Activated T-cell treated with anti-CD3 and anti-CD28 coated beads for 4 hours (primary cell): Measurements from ENCODE around the gene DLK1.

Source experiments
- DNase-seq: peaks from one replicate; pipeline ENCODE4 v3.0.0-alpha.2; 2020

Gene DLK1

GRCh38 chr14:100694579-100695422 is 31.9 kb upstream of the DLK1 start:
- no peak for DNase-seq

- no peak for DNase-seq
Observed at GRCh38 chr14:100695423-100695738, 31.3 kb upstream of the DLK1 start.

DNA sequence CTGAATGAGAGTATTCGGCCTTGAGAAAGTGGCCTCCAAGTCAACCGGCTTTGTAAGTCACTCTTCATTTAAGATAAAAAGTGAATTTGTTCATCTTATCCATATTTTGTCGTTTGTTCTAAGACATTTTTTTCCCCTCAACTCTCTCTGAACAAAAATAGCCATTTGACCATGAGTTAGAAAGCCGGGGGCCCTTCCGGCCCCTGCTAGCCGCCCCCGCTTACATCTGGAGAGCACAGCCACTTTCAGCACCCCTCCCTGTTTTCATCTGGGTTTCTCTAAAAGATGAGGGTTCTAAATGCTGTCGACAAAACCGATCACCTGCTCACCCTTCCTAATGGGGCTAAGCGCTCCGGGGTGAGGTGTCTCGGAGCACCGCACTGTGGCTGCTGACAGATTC is 30.7 kb upstream of the DLK1 start:
- DNase-seq, result no peak

DNA sequence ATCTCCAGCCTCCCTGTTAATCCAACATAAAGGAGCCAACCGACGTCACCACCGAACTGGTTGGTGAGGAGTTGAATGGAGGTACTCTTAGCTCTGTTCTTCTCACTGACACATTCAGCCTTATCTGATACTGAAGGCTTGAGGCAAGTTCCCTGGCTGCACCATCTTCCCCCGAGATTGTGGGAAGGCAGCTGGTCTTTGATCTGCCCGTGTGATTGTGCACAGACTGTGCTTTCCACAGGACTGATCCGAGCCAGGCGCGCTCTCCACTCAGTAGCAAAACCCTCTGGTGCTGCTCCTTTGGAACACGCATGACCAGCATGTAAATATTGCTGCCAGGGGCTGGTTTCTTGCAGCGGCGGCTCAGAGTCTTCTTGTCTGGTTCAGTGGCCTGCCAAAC is 30.1 kb upstream of the DLK1 start:
- DNase-seq, result no peak

- no peak for DNase-seq
Observed at GRCh38 chr14:100698066-100698465, 28.6 kb upstream of the DLK1 start.

DNA sequence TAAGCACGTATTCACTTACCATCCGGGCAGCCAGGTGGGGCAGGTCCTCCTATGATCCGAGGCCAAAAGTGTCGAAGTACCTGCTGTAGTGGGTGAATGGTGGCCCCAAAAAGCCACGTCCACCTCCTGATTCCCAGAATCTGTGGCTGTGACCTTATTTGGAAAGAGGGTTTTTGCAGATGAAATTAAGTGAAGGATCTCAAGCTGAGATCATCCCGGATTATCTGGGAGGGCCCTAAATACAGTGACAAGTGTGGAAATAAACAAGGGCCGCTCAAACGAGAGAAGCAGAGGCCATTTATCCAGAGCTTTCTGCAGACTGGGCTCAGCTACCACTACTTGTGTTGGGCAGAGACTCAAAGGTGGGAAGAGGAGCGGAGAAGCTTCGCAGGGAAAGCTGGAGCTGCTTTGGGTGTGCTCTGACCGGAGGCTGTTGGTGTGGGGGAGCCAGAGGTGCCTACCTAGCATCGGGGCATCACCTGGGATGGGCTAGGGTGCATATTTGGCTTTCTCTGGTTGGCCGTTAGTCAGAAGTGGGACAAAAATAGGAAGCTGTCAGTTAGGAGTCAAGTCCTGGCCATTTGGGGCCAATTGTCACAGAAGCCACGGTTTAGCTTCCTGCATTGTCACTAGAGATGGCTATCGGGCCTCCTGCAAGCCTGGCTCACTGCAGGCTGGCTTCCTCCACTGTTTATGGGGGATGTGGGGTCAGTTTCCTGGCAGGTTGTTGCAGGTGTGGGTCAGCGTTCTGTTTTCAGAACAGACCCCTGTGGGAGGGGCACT is 27.8 kb upstream of the DLK1 start:
- no peak for DNase-seq

DNA sequence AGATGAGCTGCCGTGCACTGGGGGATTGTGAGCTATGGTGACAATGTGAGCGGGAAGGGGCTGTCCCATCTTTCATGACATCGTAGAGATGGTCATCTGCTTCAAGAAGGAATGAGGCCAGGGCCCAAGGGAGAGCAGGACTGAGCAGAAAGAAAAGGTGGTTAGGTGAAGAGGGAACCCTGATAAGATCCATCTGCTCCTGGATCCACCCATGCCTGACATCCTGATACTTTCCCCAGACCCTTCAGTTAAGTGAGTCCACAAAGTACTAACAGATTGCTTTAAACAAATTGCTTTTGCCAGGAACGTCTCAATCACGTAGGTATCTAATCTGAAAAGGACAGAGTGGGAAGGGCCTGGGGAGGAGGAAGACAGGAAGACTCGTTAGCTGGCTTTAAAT is 25.4 kb upstream of the DLK1 start:
- DNase-seq, result no peak

DNA sequence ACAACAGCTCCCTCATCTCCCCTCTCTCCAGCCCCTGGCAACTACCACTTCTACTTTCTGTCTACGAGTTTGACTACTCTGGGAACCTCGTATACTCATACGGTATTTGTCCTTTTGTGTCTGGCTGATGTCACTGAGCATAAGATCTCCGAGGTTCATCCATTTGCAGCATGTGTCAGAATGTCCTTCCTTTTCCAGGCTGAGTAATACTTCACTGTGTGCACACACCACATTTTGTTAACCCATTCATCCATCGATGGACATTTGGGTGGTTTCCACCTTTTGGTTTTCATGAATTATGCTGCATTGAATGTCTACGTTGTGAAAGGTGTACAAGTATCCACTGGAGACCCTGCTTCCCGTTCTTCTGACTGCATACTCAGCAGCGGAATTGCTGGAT is 24.1 kb upstream of the DLK1 start:
- DNase-seq, result no peak

GRCh38 chr14:100703386-100704220 is 23.1 kb upstream of the DLK1 start:
- no peak for DNase-seq

GRCh38 chr14:100706200-100706599 is 20.5 kb upstream of the DLK1 start:
- no peak for DNase-seq

DNA sequence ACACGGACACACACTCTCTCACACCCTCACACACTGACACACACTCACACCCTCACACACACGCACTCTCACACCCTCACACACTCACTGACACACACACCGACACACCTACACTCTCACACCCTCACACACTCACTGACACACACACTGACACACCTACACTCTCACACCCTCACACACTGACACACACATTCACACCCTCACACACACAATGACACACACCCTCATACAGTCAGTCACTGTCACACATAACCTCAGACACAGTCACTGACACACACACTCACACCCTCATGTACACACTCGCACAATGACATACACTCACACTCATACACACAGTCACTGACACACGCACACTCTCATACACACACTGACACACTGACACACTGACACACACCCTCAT is 19.8 kb upstream of the DLK1 start:
- no peak for DNase-seq

DNA sequence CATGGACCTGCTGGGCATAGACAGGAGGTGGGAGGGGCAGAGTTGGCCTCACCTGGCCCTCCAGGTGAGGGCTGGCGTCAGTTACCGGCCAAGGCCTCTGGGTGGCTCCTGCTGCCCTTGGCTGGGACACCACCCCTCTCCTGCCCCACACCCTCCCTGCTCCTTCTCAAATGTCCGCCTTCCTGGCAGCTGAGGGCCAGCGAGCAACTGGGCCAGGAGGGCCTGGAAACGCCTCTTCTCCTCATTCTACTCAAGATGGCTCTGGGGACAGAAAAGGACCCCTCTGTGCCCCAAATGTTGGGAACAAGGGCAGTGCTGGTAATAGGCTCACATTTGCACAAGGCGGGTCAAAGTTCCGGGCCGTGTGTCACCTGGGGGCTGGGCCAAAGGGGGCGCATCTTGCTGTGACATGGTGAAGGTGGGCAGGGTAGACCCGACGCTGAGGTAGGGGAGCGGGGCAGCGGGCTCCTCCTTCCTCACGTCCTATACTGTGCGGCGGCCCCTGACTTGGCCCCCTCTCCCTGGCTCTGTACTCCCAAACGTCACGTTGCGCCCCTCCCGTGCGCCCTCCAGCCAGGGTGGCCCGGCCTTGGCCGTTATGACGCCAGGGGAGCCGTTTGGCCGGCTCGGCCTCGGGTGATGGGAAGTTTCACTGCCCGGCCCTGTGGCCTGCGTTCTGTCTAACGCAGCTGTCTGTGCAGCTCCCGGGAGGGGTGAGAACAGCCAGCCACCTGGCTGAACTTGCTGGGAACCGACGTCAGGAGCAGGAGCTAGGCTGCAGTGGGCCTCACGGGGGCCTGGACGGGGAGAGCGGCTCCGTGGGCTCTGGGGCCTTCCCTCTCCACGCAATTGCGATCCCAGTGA is 18.0 kb upstream of the DLK1 start:
- no peak for DNase-seq

DNA sequence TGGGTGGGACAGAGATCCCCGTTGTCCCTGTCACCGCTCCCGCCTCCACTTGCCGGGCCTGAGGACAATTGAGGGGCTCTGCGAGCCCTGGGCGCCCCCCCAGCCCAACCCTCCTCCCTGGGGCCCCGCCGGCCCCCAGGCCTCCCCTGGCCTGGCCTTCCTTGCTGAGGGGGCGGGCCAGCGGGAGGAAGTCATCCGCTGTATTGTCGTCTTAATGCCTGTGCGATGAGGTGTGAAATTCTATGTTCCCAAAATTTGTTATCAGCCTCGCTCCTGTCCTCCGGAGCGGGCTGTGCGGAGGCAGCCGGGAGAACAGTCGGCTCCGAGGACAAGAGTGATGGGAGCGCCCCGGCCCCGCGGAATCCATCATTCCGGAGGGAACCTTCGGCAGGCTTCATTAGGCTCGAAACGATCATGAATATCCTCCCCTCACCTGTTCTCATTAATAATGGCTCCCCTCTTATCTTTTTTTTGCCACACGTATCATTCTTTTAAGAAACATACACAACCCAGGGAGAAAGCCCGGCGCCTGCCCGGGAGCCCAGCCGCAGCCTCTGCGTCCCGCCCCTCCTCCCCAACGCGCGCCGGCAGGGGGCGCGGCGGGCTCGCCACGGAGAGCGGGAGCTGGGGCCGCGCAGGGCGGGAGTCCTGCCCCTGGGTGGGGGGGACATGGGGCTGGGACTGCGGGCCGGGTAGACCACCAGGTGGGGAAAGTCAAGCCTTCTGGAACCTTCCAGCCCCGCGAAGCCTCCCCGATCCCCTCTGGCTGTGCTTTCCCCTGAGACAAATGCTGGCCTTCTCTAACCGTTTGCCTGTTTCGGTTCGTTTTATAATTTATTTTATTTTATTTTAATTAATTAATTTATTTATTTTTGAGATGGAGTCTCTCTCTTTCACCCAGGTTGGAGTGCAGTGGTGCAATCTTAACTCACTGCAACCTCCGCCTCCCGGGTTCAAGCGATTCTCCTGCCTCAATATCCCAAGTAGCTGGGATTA is 17.1 kb upstream of the DLK1 start:
- DNase-seq, result no peak

DNA sequence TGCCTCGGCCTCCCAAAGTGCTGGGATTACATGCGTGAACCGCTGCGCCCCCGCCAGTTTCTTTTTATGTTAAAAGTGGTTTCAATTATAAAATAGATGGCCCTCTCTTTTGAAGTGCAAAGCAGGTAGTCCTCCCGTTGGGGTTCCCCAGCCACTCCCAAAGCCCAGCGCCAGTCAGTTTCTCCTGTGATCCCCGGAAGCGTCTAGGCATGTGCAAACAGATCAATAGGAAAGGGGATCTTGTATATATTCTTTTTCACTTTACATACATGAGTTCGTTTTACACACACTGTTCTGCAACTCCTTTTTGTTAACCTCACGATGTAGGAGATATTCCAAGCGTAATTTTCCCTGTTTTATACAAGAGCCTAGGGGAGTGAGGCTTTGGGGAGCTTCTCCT is 16.3 kb upstream of the DLK1 start:
- DNase-seq, result no peak

- DNase-seq, result no peak
Observed at GRCh38 chr14:100710826-100711462, 15.7 kb upstream of the DLK1 start.

DNA sequence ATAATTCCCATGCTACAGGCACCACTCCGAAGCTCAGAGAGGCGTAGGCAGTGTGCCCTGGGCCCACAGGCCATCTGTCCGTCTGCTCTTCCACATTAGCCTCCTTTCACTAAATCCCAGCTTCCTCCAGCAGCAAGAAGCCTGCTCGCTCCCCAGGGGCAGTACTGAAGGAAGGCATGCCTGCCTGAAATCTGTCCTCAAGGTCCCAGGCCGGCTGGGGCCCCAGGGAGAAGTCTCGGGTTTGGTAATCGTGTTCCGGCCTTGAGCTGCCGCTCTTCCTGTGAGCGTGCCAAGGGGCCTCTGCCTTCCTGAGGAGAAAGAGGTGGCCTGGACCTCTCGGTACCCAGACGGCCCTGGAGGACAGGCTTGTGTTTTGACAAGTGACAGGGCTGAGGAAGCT is 15.2 kb upstream of the DLK1 start:
- no peak for DNase-seq

- DNase-seq, result no peak
Observed at GRCh38 chr14:100712490-100712889, 14.2 kb upstream of the DLK1 start.

GRCh38 chr14:100713705-100714104 is 13.0 kb upstream of the DLK1 start:
- DNase-seq, result no peak

- DNase-seq, result no peak
Observed at GRCh38 chr14:100714258-100714892, 12.3 kb upstream of the DLK1 start.

DNA sequence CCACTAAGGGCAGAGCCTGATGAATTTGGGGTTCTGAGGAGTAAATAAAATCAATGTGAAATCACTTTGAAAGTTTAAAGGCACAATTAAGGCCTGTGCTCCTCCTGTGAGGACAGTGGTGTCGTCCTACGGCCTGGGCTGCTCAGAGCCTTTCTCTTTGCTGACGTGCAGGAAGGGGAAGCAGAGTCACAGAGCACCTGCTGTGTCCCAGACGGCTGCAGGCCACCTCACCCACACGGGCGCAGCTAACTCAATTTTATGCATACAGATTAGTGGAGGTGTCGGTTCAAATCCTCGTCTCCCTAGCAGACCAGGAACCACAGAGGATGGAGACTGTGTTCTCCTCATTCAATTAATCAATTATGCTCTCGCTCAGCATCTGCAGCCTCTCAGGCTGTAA is 11.4 kb upstream of the DLK1 start:
- DNase-seq, result no peak
